Superior temporal gyrus (tissue), 1 donor: ENCODE results near the gene C1QTNF3.
A peak's percentile ranks its signal among the peaks of the same experiment; 100 is the strongest.

Experiments
- DNase-seq: peaks from one replicate; pipeline ENCODE4 v3.0.0-alpha.2; 2016; ENCODE audit errors: extremely low spot score

C1QTNF3 gene

DNA sequence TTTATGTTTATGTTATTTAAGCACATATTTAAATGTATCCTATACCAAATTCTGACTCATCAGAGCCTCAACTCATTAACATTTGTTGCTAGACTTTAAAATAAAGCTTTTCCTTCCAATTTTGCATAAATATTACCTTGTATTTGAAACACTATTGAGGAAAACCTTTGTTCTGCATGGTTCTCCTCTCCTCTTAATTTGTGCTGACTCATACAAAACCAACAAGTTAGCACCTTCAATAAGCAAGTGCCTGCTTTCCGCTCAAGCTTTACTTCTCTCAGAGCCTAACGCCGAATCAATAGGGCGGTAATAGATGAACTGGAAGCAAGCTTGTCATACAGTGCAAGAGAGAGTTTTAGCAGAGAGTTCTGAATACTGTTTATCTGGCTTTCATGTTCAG, 43.0 kb downstream of the C1QTNF3 start:
- no peak for DNase-seq

GRCh38 chr5:33997331-33997983, 45.6 kb downstream of the C1QTNF3 start:
- peak; percentile 91 for DNase-seq

DNA sequence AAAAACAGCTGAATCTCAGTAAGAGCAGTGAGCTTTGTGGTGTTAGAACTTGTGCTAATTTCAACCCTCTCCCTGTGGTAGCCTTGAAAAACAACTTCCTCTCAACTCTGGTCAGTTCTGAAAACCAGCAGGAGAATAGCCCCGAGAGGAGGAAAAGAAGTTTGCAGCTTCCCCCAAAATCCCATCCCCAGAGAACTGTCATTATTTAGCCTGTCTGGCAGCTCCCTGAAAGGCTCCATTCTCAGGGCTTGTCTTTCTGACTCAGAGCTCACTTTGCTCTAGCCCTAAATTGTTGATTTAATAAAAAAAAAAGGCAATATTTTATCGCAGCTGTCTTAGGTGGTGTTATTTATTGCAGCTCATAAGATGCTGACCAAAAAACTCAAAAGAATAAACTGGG, 47.1 kb downstream of the C1QTNF3 start:
- no peak for DNase-seq

GRCh38 chr5:33994845-33995244, 48.2 kb downstream of the C1QTNF3 start:
- DNase-seq = no peak

DNA sequence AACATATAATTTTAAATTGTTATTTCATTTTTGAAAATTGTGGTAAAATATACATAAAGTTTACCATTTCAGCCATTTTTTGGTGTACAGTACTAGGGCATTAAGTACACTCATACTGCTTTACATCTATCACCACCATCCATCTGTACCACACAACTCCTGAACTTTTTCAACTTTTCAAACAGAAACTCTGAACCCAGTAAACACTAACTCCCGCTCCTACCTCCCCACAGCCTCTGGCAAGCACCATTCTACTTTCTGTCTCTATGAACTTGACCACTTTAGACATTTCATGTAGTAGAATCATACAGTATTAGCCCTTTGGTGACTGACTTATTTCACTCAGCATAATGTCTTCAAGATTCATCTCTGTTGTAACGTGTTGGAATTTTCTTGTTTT, 50.1 kb downstream of the C1QTNF3 start:
- DNase-seq = no peak

- no peak for DNase-seq
Measured at GRCh38 chr5:33985447-33985846, 57.6 kb downstream of the C1QTNF3 start.

- no peak for DNase-seq
Measured at GRCh38 chr5:33984671-33985124, 58.3 kb downstream of the C1QTNF3 start, which contains the start of gene SLC45A2. Gene SLC45A2 (minus strand): TSS chr5:33984693. CDS start chr5:33984583, 110 bp downstream.

DNA sequence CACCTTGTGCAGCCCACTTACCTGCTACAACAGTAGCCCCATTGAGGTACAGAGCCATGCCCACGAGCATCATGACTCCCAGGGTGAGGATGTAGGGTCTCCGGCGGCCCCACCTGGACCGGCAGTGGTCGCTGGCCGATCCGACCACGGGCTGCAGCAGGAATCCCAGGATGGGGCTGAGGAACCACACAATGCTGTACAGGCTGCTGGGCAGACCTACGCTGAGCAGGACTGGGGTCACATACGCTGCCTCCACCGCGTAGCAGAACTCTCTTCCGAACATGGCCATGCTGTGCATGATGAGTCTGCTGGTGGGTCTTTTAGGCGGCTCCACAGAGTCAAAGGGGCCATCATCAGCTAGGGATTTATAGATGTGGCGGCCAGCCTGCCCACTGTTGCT, 58.8 kb downstream of the C1QTNF3 start:
- DNase-seq = no peak

DNA sequence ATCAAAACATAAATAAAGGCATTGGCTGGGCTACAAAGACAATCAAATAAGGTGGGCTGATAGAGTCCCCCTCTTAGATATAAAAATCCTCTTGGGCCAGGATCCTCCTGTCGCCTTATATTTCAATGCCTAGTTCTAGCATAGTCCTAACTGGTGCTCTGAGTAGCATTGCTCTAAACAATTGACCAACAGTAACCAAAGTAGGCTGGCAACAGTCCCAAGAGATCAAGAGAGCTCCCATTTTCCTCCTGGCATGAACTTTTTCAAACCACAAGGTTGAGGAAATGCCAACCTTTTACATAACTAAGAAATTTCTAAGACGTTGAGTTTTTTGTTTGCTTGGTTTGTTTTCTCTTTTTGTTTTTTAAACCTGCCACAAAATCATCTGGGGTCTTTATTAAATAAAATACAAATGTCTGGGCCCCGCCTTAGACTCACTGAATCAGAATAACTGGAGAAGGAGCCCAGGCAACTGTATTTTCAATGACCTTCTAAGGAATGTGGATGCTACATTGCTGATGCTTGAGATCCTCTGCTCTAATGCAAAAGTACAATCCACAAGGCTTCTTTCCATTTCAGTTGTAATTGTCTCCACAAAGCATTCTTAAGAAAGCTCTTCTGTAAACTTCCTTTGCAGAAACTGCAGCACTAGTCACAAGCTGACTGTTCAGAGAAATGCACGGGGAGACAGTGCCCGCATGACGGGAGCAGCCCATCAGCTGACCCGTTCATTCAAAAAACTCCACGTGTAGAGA, 61.4 kb downstream of the C1QTNF3 start:
- DNase-seq = no peak

- DNase-seq = no peak
Measured at GRCh38 chr5:33980030-33980429, 63.0 kb downstream of the C1QTNF3 start.

DNA sequence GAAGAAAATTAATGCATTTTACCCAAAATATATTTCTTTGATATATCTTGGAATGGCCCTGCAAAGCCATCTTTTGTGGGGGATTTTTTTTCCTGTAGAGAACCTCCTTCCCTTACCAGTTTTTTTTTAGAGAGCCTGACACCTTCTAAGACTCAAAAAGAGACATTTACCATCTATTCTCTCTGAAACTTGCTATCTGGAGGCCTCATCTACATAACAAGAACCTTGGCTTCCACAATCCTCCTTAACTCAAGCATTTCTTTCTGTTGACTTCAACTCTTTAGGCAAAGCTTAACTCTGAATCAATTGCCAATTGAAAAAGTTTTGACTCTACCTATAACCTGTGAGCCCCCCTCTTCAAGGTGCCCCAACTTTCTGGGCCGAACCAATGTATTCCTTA, 64.7 kb downstream of the C1QTNF3 start:
- no peak for DNase-seq

DNA sequence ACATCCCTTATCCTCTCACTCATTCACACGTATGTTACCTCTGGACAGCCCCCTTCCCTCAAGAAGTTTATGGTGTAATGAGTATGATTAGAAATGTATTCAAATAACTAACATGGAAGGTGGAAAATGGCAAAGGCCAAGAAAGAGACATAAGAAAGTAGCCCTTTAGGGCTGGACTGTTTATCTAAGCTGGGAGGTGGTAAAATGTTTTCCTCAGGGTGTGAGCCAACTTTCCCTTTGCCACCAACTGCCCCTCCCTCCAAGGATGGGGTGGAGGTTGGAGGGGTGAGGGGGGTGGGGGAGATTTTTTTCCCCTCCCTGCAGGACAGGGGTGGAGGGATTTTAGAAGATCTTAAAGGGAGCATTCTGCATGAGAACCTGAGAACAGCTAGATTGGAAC, 66.7 kb downstream of the C1QTNF3 start:
- DNase-seq = no peak

DNA sequence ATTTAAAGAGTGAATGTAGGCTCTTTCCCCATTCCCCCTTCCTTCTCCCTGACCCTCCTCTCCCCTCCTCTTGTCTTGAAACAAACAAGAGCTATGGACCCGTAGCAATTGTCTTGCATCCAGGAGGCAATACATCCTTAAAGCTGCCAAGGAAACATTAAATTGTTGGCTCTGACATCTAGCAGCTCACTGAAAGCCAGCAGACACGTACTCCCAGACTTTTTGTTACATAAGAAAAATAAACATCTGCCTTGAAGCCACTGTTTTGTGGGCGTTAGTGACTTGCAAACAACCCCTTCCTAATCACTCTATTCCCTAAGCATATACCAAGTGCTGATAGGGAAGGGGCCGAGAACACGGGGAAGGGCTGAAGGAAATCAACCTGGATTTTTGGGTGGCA, 67.2 kb downstream of the C1QTNF3 start:
- DNase-seq = no peak

DNA sequence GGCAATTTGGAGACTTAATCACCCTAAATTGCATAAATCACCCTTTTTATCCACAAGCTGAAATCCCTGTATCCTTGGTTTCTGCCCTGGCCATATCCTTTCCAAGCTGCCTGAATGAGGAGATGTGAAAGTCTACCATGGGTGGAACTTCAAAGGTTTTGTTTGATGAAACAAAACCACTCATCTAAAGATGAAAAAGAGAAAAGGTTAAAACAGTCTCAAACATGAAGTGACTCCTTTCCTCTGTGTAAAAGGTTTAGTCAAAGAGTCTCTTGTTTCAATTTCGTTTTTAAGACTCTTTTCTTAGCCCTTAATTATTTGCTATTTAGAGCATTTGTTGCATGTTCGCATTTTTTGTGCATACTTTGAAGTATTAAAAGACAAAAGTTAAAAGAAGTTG, 69.7 kb downstream of the C1QTNF3 start:
- no peak for DNase-seq

DNA sequence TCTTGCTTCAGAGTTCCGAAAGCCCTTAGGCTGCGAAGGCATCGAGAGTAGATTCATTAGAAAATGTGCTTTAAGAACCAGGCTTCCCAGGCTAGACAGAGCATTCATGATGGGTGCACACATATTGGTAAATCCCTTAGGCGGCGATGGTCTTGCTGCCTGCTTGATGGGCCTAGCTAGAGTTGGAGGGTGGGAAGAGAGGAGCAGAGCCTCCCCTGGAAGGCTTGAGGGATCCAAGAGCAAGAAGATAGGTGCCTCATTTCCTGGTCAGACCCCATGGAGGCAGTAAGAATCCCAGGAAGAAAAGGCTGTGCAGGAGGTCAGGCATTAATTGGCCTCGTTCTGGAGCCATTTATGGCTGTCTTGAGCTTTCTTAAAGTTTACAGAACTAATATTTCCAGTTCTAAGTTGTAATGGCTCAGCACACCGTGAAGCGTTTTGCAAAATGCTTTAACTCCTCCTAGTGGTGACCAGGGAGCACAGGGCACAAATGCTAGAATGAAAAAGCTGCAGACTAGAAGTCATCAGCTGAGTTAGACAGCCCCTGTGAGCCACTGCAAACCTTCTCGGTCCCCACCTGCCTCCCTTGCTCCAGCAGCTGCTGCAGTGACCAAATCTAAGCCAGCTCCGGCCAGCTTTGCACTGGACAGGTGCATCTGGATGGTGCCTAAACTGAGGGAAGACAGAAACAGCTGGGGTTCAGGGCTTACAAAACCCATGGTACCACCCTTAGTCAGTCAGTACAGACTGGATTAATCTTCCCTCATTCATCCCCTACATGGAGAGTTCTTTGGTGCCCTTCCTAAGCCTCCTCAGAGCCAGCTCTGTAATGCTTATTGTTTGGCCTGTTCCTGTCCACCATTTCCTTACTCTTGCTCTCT, 73.2 kb downstream of the C1QTNF3 start:
- peak; percentile 44 for DNase-seq

DNA sequence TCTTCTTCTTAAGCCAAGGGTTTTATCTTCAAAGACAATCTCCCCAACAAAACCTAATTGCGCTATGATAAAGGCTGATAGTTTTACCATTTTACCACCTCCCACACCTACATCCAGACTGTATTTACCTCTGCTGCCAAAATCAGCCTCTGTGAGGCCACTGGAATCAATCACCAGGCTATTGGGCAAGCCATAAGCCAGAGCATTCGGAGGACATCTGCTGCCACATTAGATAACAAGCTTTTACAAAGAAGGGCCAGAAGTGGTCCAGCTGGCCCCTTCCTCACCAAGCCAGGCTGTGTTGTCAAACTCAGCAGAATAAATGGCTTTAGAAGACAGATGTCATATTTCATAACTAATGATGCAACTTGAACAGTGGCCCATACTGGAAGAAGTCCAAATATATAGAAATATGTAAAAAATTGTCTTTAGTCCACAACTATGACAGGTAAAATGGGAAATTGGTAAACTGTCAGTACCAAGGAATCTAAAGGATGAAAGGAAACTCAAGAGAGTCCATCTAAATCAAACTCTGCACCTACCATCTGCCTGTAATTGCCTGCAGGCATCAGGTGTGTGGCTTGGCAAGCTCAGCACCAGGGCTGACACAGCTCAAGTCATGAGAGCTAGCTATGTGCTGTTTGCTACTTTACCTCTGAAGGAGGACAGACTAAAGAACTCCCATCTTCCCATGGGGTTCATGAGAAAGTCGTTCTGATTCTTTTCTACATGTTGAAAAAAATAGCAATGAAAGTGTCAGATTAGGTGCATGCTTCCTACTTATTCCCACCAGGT, 74.6 kb downstream of the C1QTNF3 start:
- DNase-seq = no peak
